ENCODE measurements around the gene ARHGAP28.

The ARHGAP28 gene

DNA sequence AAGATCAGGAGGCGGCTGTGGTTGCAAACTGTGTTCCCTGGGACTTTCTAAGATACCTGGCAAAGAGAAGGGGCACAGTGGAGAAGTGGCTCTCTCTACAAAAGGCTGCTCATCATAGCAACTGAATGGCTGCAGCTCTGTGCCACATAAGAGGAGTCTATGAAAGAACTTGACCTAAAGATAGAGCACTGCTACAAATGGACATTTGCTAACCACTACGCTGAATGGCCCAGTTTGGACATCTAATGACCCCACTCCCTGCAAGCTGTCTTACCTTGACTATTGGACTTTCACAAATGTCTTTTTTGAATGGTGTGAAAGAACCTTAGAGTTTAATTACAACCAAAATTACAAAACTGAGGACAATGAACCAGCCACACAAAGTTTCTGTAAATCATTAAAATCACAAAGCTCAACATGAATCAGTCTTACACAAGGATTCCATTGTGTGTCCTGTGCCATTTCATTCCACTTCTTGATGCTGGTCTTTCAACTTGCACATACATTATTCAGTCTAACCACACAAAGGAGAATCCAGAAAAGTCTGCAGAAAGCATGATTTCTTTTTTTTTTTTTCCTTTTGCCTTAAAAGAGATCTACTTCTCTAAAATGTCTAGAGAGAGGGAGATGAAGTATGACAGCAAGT is 234.1 kb downstream of the ARHGAP28 start:
- no peak for DNase-seq

Data from fibroblast of skin of abdomen (primary cell).